ENCODE measurements around the gene NRAS. TPM values are rescaled to one million over a fixed set of nuclear protein-coding genes. Genes with fewer than 3 reads are reported as not detected.

The NRAS gene
- total RNA-seq, 4 donors from 2014 or later = 12.1 to 20.9 (median 14.7) TPM

DNA sequence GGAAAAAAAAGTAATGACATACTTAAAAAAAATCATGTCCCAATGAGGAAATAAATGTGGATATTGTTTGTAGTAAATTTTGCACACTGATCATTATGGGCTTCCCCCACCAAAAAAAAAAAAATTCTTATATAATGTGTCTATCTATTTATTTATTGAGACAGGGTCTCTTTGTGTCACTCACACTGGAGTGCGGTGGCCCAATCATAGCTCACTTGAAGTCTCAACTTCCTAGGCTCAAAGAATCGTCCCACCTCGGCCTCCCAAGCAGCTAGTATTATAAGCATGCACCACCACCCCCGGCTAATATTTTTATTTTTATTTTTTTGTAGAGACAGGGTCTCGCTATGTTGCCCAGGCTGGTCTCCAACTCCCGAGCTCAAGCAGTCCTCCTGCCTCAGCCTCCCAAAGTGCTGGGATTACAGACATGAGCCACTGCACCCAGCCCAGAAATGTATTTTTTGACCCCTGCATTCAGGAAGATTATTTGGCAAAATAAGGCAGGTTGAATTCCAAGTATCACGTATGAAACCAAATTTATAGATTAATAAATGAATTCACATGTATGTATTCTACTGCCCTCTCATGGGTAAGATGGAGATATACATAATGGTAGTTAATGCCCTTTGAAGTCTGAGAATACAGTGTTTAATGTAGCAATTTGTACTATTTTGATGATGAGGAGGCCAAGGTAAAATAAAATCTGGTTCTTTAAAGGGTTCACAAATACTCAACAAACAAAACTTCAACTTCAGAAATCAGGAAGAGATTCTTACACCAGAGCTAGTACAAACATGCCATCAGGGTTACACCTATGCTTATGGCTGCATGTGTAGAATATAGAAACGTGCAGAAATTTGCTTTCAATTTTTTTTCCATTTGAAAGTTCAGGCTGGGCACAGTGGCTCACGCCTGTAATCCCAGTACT, 45.3 kb downstream of the NRAS start:
- no peak overlapping the region for H3K4me3 ChIP-seq
- no peak for TF ChIP-seq POLR2A (IDR thresholded peaks at IDR 0.05; ENCODE audit: low read depth)
- TF ChIP-seq, protein P1, sequence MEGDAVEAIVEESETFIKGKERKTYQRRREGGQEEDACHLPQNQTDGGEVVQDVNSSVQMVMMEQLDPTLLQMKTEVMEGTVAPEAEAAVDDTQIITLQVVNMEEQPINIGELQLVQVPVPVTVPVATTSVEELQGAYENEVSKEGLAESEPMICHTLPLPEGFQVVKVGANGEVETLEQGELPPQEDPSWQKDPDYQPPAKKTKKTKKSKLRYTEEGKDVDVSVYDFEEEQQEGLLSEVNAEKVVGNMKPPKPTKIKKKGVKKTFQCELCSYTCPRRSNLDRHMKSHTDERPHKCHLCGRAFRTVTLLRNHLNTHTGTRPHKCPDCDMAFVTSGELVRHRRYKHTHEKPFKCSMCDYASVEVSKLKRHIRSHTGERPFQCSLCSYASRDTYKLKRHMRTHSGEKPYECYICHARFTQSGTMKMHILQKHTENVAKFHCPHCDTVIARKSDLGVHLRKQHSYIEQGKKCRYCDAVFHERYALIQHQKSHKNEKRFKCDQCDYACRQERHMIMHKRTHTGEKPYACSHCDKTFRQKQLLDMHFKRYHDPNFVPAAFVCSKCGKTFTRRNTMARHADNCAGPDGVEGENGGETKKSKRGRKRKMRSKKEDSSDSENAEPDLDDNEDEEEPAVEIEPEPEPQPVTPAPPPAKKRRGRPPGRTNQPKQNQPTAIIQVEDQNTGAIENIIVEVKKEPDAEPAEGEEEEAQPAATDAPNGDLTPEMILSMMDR (IDR thresholded peaks at IDR 0.05) = peak in 1 of 3 experiments; percentile 5
- H3K27me3 ChIP-seq = no peaks in the 10 kb centered on the region
- intact Hi-C loops (cut with DNase I) = loop anchor here (5.0 kb wide), 1 partner anchor 41 kb away; no protein-coding TSS in a partner anchor
- no peaks in the 10 kb centered on the region for H3K9me3 ChIP-seq
- no peaks in the 10 kb centered on the region for H3K36me3 ChIP-seq
- no peak overlapping the region for H3K27ac ChIP-seq (replicated peaks in 1 of 4)
- no peak for DNase-seq (ENCODE audit: extremely low spot score)
- peaks cover 0 to 18% (median 14%) of the 10 kb centered on the region in 4 donors for H3K4me1 ChIP-seq
- WGBS = 70% methylated on average over 9 of the region's 9 CpGs

DNA sequence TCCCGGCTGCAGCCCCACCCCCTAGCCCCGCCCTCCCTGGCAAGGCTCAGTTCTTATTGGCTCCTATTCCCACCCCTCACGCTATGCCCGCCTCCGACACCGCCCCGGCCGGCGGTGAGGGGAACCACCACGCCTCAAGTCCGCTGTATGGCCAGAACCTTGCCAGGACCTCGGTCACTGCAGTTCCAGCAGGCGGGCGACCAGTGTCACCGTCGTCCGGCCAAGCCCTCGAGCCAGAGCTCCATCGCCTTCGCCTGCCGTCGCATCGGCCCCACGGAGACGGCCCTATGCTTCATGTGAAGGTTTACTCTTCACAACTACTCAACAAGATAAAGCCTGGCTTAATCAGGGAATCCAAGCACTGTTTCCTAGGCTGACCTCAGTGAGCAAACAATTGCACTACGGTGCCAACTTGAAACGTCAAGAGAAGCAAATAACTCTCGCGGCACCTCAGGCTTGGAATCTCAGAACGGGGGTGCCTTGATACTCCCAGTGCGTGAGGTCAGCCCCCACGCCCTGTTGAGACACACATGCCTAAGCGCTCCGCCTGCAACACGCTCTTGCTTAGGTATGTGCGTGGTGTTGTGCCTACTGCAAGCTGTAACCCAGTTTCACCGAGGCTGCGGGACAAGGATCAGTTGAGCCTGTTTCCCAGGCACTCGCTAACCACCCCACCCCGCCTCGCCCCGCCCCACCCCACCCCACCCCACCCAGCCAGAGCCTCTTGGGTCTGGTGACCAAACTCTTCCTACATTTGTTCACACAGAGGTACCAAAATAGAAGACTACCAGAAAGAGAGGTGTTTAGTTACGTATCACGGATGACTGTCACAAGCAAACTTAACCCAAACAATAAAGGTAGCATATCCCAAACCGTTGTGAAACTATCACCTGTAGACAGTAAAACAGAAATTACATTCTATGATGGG, 46.2 kb downstream of the NRAS start:
- TF ChIP-seq, protein P1 (IDR thresholded peaks at IDR 0.05) = peak in 1 of 3 experiments; percentile 49
- TF ChIP-seq EP300 (IDR thresholded peaks at IDR 0.05) (no peak), POLR2A (IDR thresholded peaks at IDR 0.05; ENCODE audit: low read depth) (no peak), POLR2AphosphoS5 (IDR thresholded peaks at IDR 0.05) (peak; percentile 78 to 79)
- intact Hi-C loops (cut with DNase I) = loop anchor here (5.0 kb wide), 1 partner anchor 42 kb away; no protein-coding TSS in a partner anchor
- Histone ChIP-seq H3K36me3 (no peaks in the 10 kb centered on the region), H3K4me3 (peak overlapping the region; percentile 66 to 94 (median 72)), H3K27me3 (no peaks in the 10 kb centered on the region), H3K27ac (replicated peaks in 1 of 4) (peak overlapping the region; percentile 67 to 83 (median 74)), H3K4me1 (peaks cover 0 to 18% (median 14%) of the 10 kb centered on the region in 4 donors), H3K9me3 (no peaks in the 10 kb centered on the region)
- 16% methylated on average over 16 of the region's 45 CpGs for WGBS
- peak; percentile 98 for DNase-seq (ENCODE audit: extremely low spot score)

DNA sequence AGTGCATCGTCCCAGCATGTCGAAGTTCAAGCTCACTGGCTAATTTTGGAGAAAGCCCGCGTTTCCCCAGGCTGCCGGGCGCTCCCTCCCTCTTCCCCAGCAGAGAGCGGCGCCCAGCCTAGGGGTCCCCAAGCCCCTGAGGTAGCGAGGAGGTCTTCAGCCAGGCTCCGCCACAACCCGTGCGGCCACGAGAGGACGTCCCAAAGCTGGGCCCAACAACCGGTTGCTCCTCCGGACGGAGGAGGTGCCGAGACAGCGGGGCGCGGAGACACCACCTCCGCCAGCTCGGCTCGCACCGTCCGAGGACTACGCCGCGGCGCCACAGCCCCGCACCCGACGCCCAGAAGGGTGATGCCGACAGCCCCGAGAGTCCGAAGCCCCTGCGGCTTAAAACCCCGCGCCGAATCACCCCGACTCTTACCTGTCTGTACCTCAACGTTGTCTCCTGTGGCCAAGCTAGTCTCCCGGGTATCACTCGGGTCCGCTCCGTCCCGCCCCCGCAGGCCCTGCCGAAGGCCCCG, 46.9 kb downstream of the NRAS start, which contains the start of gene DENND2C:
TSS of gene DENND2C (minus strand) at position 488 of the 521 bp plus-strand sequence. CDS start 44,065 bp downstream, outside the sequence.
- intact Hi-C loops (cut with DNase I) = loop anchor here (5.0 kb wide), 1 partner anchor 43 kb away; no protein-coding TSS in a partner anchor
- H3K4me3 ChIP-seq = peak within 1 kb of the TSS; percentile 66 to 94 (median 72)
- 0% methylated on average over 43 of the region's 50 CpGs for WGBS

More for the DNA sequence above, 46.9 kb downstream of the NRAS start, which contains the start of gene DENND2C:
- TF ChIP-seq POLR2AphosphoS5 (IDR thresholded peaks at IDR 0.05) (no peak), POLR2A (IDR thresholded peaks at IDR 0.05; ENCODE audit: low read depth) (no peak), EP300 (IDR thresholded peaks at IDR 0.05) (no peak)
- TF ChIP-seq, protein P1 (IDR thresholded peaks at IDR 0.05) = no peak
- Histone ChIP-seq H3K36me3 (no peaks in the 10 kb centered on the region), H3K27ac (replicated peaks in 1 of 4) (peak within 1 kb of the TSS; percentile 67 to 83 (median 74)), H3K27me3 (no peaks in the 10 kb centered on the region), H3K4me1 (peaks cover 0 to 18% (median 14%) of the 10 kb centered on the region in 4 donors), H3K9me3 (no peaks in the 10 kb centered on the region)
- DNase-seq (ENCODE audit: extremely low spot score) = no peak

All from esophagus muscularis mucosa (tissue), 4 donors.